K562 (cell line): ENCODE measurements around the gene UFSP1. TPM values are rescaled to one million over a fixed set of nuclear protein-coding genes. Genes with fewer than 3 reads are reported as not detected.

Source experiments
- ATF3 ChIP-seq, 2 experiments: fragments of 450-650 bp in 1 of 2; sonication (generic) in 1 of 2; formaldehyde crosslinking in 1 of 2; IDR thresholded peaks in 1 of 2; conservative IDR thresholded peaks in 1 of 2; 2 replicates each; pipeline versions ENCODE4 v1.6.1 to v1.8.1; 2016 to 2023; ENCODE audit warnings: mild to moderate bottlenecking in 2 of 2, moderate library complexity in 2 of 2, inconsistent platforms in 1 of 2, missing genetic modification reagents in 1 of 2
- BCOR ChIP-seq: fragments of 450-650 bp; IDR thresholded peaks from 2 replicates; pipeline ENCODE4 v1.6.1; 2016
- BHLHE40 ChIP-seq: IDR thresholded peaks from 2 replicates; pipeline ENCODE4 v1.6.1; 2011; ENCODE audit warnings: low read length, improper control_type of control experiment
- FOSL1 ChIP-seq: fragments of 200-800 bp; sonication (Bioruptor generic); conservative IDR thresholded peaks from 2 replicates; pipeline ENCODE4 v1.6.1; 2016; ENCODE audit warnings: missing genetic modification characterization, missing compliant biosample characterization
- FOXK2 ChIP-seq, 2 experiments: fragments of 450-650 bp; IDR thresholded peaks in 1 of 2; conservative IDR thresholded peaks in 1 of 2; 2 replicates each; pipeline ENCODE4 v1.6.1; 2016; ENCODE audit warnings: low read depth in 2 of 2, mild to moderate bottlenecking in 1 of 2
- FOXO4 ChIP-seq: fragments of 450-650 bp; formaldehyde crosslinking; IDR thresholded peaks from 2 replicates; pipeline ENCODE4 v1.4.0; 2020; ENCODE audit warnings: mild to moderate bottlenecking, moderate library complexity
- HINFP ChIP-seq: fragments of 450-650 bp; conservative IDR thresholded peaks from 2 replicates; pipeline ENCODE4 v1.6.1; 2016; ENCODE audit warnings: missing genetic modification characterization, low read depth, mild to moderate bottlenecking, control low read depth, missing compliant biosample characterization
- IRF2 ChIP-seq: sonication (generic); formaldehyde crosslinking; IDR thresholded peaks from 2 replicates; pipeline ENCODE4 v1.8.1; 2022; ENCODE audit warnings: mild to moderate bottlenecking, missing genetic modification reagents
- MECOM ChIP-seq: fragments of 250-450 bp; sonication (Bioruptor Pico); IDR thresholded peaks from 2 replicates; pipeline ENCODE4 v1.8.0; 2022; ENCODE audit warnings: inconsistent platforms
- PHF20 ChIP-seq: fragments of 450-650 bp; IDR thresholded peaks from 2 replicates; pipeline ENCODE4 v1.6.1; 2018; ENCODE audit not compliant: partially characterized antibody
- POLR2AphosphoS5 ChIP-seq: IDR thresholded peaks from 2 replicates; pipeline ENCODE4 v1.6.1; 2011; ENCODE audit warnings: mild to moderate bottlenecking, low read depth, low read length, moderate library complexity; ENCODE audit not compliant: control insufficient read depth, insufficient read depth
- POLR3G ChIP-seq: IDR thresholded peaks from 2 replicates; pipeline ENCODE4 v1.6.1; 2011; ENCODE audit not compliant: insufficient read length, insufficient replicate concordance; ENCODE audit errors: extremely low read depth
- RBFOX2 ChIP-seq: fragments of 200-400 bp; formaldehyde crosslinking; IDR thresholded peaks from 2 replicates; pipeline ENCODE4 v1.6.1; 2017; ENCODE audit warnings: low read depth, mild to moderate bottlenecking, low read length, moderate library complexity
- RERE ChIP-seq: sonication (generic); formaldehyde crosslinking; IDR thresholded peaks from 2 replicates; pipeline ENCODE4 v1.8.0; 2023; ENCODE audit warnings: missing genetic modification reagents, mild to moderate bottlenecking, borderline replicate concordance
- SP2 ChIP-seq: IDR thresholded peaks from 2 replicates; pipeline ENCODE4 v1.6.1; 2011; ENCODE audit warnings: mild to moderate bottlenecking, low read depth, low read length, moderate library complexity; ENCODE audit not compliant: poor library complexity, severe bottlenecking; ENCODE audit errors: extremely low read depth
- TRIM28 ChIP-seq: fragments of 450-650 bp; IDR thresholded peaks from 2 replicates; pipeline ENCODE4 v1.6.1; 2017
- ZNF12 ChIP-seq: sonication (generic); formaldehyde crosslinking; IDR thresholded peaks from 2 replicates; pipeline ENCODE4 v1.4.0; 2020; ENCODE audit warnings: mild to moderate bottlenecking, missing genetic modification reagents
- ZNF239 ChIP-seq: fragments of 250-450 bp; sonication (Bioruptor Pico); IDR thresholded peaks from 2 replicates; pipeline ENCODE4 v1.4.0; 2020; ENCODE audit warnings: mild to moderate bottlenecking
- polyA plus RNA-seq, 8 experiments: library from polyadenylated mRNA; depleted of rRNA in 4 of 8; stranded (reverse) in 5 of 8; unstranded in 3 of 8; fragments of >200 nt; fragmentation: Nextera tagmentation in 2 of 8; fragmentation: Illumina TruSeq in 1 of 8; extraction: Ambion mirVana in 2 of 8; extraction: Trizol in 1 of 8; gene quantifications; 2 replicates each; pipeline versions ENCODE4 v1.2.1 to v1.2.3, GENCODE V29; 2011 to 2014; ENCODE audit warnings: inconsistent platforms in 1 of 8, missing spikeins in 1 of 8
- total RNA-seq, 7 experiments: library from RNA; depleted of rRNA in 6 of 7; stranded (reverse); fragments of >200 nt in 6 of 7; fragmentation: Illumina TruSeq in 2 of 7; extraction: Trizol in 2 of 7; gene quantifications; 2 replicates each; pipeline versions ENCODE4 v1.2.1 to v1.2.3, GENCODE V29; 2011 to 2021; ENCODE audit warnings: low replicate concordance in 1 of 7

UFSP1 gene
- total and polyA plus RNA-seq, 9 of the 15 experiments (the other 6 are each of a cell fraction or from before 2014, with no cell fraction given), result 0.50 to 18.8 (median 2.1) TPM

GRCh38 chr7:100895956-100896731 lies 6.6 kb upstream of the UFSP1 start (continued):
- TF ChIP-seq POLR3G, result no peak
- TF ChIP-seq ZNF239, result no peak
- no peak for TF ChIP-seq ZNF12 (CRISPR knock-in tag)
- TF ChIP-seq BHLHE40, result peak; percentile 22; the same call in 1 of the 2 replicates
- peak; percentile 52 for TF ChIP-seq RBFOX2
- TF ChIP-seq IRF2 (CRISPR knock-in tag), result no peak
- no peak for TF ChIP-seq FOSL1 (tag)
- peak; percentile 48; the same call in 1 of the 2 replicates for TF ChIP-seq POLR2AphosphoS5
- TF ChIP-seq PHF20, result no peak
- no peak for TF ChIP-seq SP2
- no peak for TF ChIP-seq MECOM (CRISPR knock-in tag)
- TF ChIP-seq RERE (CRISPR knock-in tag), result no peak
- no peak for TF ChIP-seq TRIM28
- TF ChIP-seq FOXK2 (conservative IDR thresholded peaks at IDR 0.05 in 1 of 2, IDR thresholded peaks at IDR 0.05 in 1 of 2; ENCODE audit: low read depth in 2 of 2), result 0 out of 4 replicates have a peak, but pooled peaks of 1 of the 2 experiments have one; percentile 36
- TF ChIP-seq BCOR, result peak; percentile 82
- TF ChIP-seq ATF3 (IDR thresholded peaks at IDR 0.05), result peak; percentile 92
- peak; percentile 31; the same call in 1 of the 2 replicates for TF ChIP-seq ATF3 (CRISPR knock-in tag; conservative IDR thresholded peaks at IDR 0.05)
- no peak for TF ChIP-seq FOXO4 (CRISPR knock-in tag)
- no peak for TF ChIP-seq HINFP
